ENCODE results near the gene NR3C2.
A peak's percentile ranks its signal among the peaks of the same experiment; 100 is the strongest.

NR3C2 gene

GRCh38 chr4:148077581-148077980 lies 364.6 kb downstream of the NR3C2 start:
- no peak for DNase-seq (ENCODE audit: low spot score)

DNA sequence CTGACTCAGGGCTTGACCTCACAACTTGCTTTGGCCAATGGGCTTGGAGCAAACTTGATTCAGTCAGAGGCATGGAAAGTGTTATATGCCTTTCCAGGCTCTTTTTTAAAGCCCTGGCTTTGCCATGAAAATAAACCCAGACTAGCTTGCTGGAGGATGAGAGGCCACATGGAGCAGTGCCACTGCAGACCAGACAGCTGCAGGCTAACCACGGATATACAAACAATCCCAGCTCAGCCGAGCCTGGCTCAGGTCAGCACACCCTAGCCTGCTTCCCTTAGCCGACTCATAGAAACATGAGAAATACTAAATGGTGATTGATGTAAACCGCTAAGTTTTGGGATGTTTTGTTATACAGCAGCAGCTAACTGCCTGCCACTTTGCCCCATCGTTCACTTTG lies 365.2 kb downstream of the NR3C2 start:
- no peak for DNase-seq (ENCODE audit: low spot score)

DNA sequence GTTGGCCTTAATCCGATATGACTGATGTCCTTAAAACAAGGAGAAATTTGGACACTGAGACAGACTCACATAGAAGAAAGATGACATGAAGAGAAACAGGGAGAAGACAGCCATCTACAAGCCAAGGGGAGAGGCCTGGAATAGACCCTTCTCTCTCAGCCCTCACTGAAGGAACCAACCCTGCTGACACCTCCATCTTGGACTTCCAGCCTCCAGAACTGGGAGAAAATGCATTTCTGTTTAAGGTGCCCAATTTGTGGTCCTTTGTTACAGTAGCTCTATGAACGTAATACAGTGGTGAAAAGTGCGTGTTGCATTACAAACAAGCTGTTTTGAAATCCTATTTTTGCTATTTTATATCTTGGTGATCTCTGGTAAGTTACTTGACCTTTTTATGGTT lies 366.8 kb downstream of the NR3C2 start:
- no peak for DNase-seq (ENCODE audit: low spot score)

GRCh38 chr4:148074462-148074861 lies 367.8 kb downstream of the NR3C2 start:
- DNase-seq (ENCODE audit: low spot score): no peak

GRCh38 chr4:148073349-148073748 lies 368.9 kb downstream of the NR3C2 start:
- no peak for DNase-seq (ENCODE audit: low spot score)

GRCh38 chr4:148072789-148073188 lies 369.4 kb downstream of the NR3C2 start:
- DNase-seq (ENCODE audit: low spot score): no peak

DNA sequence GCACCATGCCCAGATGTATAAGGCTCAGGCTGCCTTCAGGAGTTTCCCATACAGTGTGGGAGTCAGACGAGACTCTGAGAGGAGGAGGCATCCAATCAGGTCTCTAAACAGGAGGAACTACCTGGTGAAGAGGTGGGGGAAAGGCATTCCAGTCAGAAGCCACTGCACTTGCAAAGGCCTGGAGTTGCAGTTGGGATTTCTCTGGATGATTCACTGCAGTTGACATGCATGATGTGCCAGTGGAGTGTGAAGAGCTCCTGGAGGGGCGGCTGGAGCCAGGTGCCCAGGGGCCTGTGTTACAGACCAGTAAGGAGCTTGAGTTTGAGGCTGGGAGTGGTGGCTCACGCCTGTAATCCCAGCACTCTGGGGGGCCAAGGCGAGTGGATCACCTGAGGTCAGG lies 371.2 kb downstream of the NR3C2 start:
- no peak for DNase-seq (ENCODE audit: low spot score)

- DNase-seq (ENCODE audit: low spot score): no peak
Observed at GRCh38 chr4:148069895-148070178, 372.4 kb downstream of the NR3C2 start.

DNA sequence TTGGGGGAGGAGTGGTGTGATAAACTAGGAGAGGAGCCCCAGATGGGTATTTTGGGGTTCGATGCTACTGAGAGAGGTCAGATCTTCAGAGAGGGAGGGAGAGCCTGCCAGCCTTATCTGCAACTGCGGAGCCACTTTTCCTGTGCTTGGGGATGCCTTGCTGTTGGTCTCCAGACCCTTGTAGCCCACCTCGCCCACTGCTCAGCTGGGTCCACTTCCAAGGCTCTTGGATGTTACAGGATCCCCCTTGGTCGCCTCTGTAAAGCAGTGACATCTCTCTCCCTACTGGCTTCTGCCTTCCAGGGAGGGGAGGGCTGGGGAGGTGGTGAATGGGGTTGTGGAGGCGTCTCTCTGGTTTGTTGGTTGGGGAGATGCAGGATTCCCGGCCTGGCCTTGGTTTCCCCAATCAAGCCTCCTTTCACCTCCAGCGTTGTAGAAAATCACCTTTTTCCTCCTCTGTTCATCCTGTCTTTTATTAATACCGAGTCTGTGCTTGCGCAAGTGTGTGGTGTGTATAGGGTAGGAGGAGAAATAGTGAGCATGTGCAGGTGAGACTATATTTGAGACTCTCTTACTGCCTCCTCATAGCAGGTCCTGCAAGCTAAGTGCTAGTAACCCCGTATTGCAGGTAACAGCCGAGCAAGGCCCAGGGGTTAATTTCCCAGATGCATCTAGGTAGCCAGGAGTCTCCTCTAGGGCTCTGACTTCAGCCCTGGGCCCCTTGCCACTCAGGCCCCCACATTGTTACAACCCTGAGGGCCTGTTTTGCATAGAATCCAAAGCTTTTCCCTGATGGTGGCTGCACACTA lies 372.9 kb downstream of the NR3C2 start:
- DNase-seq (ENCODE audit: low spot score): no peak

DNA sequence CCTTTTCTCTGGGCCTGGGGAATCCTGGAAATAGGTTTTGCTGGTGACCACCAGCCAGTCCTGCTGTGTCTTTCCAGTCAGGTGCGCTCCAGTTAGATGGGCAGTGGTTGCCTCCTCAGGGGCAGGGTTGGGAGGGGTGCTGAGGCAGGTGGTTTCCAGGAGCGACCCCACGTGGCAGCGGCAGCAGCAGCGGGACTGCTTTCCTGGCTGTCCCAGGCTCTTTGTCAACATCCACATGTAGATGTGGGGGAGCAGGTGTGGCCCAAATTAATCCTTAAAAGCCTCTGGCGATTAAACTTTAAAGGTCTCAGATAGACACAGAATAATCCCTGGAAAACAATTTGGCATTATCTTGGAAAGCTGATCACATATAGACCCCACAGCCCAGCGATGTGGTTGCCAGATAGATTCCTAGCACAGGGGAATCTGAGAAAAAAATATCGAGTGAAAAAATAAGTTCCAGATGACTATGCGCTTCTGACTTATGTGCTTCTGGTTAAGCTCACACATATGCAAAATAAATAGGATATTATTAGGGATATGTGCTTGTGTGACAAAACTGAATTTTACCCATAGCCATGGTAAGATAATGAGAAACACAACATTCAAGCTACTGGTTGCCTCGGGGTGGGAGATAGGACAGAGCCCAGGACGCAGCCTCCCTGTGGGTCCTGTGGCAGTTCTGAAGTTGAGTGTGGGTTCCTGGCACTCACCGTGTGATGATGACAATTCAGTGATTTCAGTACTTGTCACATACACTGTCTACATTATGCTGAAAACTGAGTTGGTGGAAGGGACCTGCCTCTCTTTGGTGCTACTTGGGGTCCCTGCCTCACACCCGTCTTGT lies 373.9 kb downstream of the NR3C2 start:
- DNase-seq (ENCODE audit: low spot score): no peak

DNA sequence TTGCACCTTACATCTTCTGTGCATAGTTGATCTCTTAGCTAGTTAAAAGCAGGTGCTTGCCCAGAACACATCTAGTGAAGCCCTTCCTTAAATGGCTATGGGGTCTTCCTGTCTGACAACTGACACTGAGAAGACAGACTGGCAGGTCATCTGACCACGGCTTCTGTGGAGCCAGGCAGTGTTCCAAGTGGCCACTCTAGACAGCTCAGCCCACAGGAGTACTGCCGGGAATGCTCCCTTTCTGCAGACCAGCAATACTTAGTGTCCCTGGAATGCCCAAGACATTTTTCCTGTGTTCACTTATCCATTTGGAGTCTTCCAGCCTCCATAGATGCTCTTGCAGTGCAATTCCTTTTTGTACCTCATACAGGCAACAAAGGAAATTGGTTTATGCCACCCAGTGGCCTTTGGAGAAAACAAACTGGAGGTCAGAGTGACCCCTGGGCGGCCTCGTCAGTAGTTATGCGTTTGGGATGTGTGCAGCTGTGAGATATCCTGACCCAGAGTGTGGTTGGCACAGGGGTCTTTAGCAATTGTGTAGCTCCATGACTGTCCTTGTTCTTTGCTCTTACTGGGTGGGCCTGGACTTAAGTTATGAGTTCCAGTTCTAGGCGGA lies 374.8 kb downstream of the NR3C2 start:
- no peak for DNase-seq (ENCODE audit: low spot score)

GRCh38 chr4:148065075-148065474 lies 377.1 kb downstream of the NR3C2 start:
- no peak for DNase-seq (ENCODE audit: low spot score)

GRCh38 chr4:148064451-148064850 lies 377.8 kb downstream of the NR3C2 start:
- DNase-seq (ENCODE audit: low spot score): no peak

- no peak for DNase-seq (ENCODE audit: low spot score)
Observed at GRCh38 chr4:148062301-148062950, 379.8 kb downstream of the NR3C2 start.

- no peak for DNase-seq (ENCODE audit: low spot score)
Observed at GRCh38 chr4:148061795-148062194, 380.4 kb downstream of the NR3C2 start.

DNA sequence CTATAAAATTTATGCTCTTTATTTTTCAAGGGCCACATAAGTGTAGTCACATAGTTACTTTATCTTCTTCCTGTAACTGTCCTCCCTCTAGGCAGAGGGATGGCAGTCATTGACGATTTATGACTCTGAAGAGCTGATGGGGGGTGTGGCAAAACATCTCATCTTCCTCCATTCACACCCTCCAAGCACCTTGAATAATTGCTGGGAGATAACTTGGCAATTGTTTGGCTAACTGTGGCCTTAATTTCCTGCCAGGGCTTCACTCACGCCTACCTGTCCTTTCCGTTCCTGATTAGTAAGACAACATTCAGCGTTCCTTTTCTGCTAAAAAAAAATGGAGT lies 381.1 kb downstream of the NR3C2 start:
- DNase-seq (ENCODE audit: low spot score): peak; percentile 14

- DNase-seq (ENCODE audit: low spot score): peak; percentile 57
Observed at GRCh38 chr4:148060264-148061140, 381.7 kb downstream of the NR3C2 start.

DNA sequence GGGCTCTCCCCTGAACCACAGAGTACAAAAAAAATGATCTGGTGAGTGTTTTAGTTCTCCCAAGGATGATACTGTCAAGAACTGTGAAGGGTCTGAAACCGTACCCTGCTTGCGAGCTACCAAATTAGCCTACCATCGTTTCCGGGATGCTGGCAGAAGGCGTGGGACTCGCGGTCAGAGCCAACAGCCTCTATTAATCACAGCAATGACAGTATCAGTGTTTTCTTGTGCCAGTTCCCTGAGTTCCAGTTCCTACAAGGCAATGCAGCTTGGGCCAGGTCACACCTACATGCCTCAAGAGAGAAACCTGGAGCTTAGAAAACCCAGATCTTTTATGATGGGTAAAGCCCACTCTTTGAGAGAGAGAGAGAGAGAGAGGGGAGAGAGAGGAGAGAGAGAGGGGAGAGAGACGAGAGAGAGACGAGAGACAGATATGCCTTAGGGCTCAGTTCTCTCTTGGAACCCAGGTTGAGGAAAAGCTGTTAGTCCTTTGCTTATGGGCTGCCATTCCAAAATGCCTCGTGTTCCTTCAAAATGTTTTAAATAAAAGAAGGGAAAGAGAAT lies 382.5 kb downstream of the NR3C2 start:
- DNase-seq (ENCODE audit: low spot score): no peak

GRCh38 chr4:148057984-148058859 lies 384.0 kb downstream of the NR3C2 start:
- no peak for DNase-seq (ENCODE audit: low spot score)

DNA sequence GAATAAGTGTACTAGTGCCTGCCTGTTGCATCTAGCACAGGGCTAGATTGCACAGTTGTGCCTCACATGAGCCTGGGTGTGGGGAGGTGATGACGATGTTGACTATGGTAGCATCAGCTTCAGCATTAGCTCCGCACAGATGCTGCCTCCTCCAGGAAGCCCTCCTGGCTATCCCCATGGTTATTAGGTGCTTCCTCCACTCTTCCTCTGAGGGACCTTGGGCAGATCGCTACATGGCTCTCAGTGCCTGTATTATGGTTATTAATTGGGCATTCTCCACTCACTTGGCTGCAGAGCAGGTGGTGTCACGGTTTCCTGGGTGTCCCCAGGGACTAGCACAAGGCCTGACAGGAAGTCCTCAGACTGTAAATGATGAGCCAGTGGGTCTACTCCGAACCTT lies 384.7 kb downstream of the NR3C2 start:
- DNase-seq (ENCODE audit: low spot score): no peak
